ENCODE results near the gene EHMT1.
A peak's percentile ranks its signal among the peaks of the same experiment; 100 is the strongest.
"Not testable (repeated sequence)": the region's sequence is repeated elsewhere in the genome, so short reads cannot be mapped to it uniquely, and the experiment has no call there.

Gene EHMT1

DNA sequence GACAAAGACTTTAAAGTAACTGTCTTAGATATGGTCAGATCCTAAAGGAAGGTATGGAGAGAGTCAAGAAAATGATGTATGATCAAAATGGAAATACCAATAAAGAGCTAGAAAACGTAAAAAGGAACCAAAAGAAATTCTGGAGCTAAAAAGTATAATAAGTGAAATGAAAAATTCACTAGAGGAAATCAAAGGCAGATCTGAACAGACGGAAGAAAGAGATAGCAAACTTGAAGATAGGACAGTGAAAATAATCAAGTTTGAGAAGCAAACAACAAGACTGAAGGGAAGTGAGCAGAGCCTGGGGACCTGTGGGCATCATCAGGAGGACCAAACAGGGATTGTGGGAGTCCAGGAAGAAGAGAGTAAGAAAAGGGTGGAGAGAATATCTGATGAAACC is 115.4 kb downstream of the EHMT1 start:
- no peak for DNase-seq

DNA sequence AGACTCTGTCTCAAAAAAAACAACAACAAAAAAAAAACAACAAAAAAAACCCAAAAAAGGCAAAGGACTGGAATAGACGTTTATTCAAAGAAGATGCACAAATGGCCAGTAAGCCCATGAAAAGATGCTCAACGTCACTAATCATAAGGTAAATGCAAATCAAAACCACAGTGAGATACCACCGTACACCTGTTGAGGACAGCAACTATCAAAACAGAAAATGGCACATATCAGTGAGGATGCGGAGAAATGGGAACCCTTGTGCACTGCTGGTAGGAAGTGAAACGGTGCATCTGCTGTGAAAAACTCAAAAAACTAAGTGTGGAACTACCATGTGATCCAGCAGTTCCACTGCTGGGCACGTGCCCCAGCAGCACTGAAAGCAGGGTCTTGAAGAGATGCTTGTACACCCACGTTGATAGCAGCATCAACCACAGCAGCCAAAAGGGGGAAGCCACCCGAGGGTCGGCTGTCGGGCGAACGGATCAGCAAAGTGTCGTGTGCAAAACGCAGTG is 119.4 kb downstream of the EHMT1 start:
- DNase-seq = not testable (repeated sequence)

DNA sequence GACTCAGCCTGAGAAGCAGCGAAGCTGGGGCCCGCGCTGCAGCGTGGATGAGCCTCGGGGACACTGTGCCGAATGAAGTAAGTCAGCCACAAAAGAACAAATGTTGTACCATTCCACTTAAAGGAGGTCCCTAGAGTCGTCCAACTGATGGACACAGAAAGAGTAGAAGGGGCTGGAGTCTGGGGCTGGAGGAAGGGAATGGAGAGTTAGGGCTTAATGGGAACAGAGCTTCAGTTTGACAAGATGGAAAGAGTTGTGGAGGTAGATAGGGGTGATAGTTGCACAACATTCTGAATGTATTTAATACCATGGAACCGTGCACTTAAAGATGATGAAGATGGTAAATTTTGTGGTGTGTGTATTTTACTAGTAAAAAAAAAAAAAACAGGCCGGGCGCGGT is 119.9 kb downstream of the EHMT1 start:
- no peak for DNase-seq

DNA sequence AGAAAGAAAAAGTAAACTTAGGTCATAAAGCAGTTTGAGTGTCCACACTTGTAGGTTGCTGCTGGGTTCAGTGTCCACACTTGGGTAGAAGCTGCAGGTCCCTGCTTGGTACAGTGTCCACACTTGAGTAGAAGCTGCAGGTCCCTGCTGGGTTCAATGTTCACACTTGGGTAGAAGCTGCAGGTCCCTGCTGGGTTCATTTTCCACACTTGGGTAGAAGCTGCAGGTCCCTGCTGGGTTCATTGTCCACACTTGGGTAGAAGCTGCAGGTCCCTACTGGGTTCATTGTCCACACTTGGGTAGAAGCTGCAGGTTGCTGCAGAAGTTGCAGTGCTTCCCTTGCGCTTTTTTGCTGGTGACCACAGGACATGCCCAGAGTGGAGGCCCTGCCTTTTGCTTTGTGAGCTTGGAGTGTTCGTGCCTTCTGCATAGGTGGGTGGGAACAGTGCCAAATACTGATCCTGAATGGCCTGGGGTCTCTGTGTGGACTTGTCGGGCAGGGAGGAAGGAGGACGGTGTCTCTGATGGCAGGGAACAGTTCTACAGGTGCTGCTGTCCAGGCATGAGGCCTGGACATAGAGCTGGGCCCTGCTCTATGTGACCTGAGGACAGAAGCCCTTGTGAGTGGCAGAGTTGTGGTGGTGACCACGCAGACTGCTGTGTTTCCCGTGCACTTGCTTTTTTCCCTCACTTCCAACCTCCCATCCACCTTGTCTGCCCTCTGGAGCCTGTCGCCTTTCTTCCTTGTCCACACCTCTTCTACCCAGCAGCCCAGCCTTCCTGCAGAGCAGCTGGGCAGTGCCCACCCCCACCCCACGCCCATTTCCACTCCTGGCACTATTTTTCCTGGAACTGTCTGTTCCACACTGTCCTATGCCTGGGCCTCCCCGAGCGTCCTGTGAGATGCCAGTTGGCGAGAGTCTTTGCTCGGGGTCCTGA is 120.8 kb downstream of the EHMT1 start:
- DNase-seq = no peak

DNA sequence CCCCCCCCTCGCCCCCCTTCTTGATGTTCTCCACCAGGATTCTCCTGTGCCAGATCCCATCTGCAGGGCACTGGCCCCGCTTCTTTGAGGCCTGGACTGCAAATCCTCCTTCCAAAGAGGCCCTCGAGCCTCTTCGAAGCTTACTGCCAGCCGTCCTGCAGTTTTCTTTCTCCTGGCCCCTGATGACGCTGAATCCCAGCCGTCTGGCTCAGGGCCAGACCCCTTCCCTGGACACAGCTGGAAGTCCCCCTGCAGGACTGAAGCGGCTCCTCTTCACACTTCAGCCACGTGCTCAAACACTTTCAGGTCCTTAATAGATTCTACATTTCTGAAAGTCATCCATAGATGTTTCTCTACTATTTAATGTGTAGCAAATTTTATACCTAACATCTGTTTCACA is 121.5 kb downstream of the EHMT1 start:
- peak in 1 of 56 donors; percentile 24 for DNase-seq

DNA sequence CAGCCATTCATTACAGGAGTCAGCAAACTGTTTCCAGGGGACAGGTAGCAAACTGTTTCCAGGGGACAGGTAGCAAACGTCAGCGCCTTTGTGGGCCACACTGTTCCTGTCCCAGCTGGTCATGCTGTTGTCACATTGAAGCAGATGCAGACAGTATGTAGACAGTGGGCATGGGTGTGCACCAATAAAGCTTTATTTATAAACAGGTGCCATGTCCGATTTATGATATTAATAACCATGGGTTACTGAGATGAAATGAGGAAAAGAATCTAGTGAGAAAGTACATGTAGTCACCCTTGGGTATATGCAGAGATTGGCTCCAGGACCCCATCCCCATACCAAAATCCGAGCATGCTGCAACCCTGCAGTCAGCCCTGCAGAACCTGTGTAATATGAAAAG is 122.5 kb downstream of the EHMT1 start:
- DNase-seq = no peak

DNA sequence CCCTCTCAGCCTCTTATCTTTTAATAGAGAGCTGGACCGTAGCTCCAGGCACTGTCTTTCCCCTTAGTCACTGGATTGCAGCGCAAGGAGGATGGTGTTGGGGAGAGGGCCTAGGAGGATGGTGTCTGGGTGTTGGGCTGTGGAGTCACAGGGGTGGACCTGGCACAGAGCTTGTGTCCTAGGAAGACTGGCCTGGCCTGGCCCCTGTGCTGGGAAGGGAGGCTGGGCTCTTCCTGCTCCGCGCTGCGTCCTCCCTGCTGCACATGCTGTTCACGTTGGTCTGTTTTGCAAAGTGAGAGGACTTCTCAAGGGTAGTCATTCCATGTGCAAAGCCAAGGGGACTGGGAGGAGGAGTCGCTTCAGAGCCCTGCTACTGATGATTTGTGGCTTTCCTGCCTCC is 123.9 kb downstream of the EHMT1 start:
- peak in 3 of 56 donors; percentile 22 to 39 (median 34) for DNase-seq

DNA sequence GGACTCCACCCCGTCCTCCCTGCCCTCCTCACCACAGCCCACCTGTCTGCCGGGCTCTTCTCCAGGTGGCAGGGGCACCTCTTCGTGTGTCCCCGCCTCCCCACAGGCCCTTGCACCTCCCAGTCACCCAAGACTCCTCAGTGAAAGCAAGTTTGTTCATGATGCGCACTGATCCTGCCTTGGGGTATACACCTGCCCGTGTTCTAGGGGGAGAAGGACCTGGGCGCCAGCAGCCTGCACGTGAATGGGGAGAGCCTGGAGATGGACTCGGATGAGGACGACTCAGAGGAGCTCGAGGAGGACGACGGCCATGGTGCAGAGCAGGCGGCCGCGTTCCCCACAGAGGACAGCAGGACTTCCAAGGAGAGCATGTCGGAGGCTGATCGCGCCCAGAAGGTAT is 124.9 kb downstream of the EHMT1 start:
- no peak for DNase-seq

DNA sequence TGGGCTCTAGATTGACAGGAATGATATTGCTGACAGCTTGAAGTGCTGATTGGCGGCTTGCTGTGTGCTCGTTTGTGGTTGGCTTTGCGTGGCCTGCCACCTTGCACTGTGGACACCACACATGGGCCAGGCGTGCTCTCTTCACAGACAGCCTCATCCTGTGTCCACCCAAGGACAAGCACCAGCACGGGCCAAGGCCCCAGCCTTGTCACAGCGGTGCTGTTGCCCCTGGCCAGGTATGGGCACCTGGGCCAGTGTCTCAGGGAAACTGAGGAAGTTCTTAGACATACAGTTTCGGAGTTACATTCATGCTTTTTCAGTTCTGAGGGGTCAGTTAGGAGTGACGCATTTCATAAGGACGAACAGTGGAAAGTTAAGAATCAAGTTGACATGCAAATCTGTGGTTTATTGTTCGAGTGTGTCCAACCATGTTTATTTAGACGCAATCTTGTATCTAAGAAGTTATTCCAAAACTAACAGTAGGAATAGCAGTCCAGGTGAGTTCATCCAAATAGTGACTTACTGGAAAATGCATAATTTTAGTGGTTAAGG is 125.9 kb downstream of the EHMT1 start:
- no peak for DNase-seq

DNA sequence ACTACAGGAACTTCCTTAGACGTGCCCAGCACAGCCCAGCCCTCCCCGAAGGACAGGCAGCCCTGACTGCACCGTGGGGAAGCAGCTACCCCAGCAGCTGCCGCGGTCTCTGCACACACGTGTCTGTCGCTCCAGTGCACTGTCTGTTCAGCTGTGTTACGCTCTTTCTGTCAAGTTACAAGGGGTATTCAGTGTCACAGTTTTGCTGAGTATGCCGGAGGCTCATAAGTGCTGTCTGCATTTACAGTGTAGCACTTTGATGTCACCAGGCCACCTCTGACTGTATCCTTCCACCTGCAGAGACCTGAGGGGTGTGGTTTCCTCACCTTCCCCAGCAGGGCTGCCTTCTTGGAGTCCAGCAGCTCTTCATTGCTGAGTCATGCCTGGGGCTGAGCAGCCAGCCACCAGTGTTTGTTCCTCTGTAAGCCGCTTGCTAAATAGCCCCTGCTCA is 126.8 kb downstream of the EHMT1 start:
- DNase-seq = no peak

DNA sequence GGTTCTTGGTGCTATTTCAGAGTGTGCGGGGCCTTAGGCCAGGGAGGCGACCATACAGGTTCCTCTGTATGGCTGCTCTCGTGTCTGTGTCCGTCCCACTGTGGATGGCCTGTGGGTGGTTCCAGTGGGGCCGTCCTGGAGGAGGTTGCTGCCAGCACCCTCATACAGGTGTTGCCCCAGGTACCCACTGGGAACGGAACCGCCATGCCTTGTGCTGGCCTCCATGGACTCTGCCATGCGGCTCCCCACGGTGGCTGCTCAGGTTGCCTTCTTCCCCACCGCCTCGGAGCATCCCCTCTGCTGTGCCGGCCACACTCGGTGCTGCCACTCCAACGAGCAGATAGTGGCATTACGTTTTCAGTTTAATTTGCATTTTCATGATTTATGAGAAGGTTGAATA is 129.5 kb downstream of the EHMT1 start:
- DNase-seq = no peak

DNA sequence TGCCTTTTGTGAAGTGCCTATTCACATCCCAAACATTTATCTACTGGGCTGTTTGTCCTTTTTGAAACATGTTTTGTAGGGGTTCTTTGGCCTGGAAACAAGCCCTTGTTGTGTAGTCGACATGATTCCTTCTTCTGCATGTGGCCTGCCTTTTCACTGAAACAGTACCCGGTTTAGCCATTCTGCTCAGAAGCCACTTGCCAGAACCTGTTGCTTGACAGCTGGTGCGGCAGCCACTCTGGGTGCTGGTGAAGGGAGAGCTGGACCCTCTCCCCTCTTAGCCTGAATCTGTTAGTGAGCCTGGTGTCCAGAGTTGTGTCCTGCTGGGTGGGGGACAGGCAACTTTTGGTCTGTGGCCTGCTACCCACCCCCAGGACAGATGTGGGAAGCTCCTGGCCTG is 129.9 kb downstream of the EHMT1 start:
- no peak for DNase-seq

DNA sequence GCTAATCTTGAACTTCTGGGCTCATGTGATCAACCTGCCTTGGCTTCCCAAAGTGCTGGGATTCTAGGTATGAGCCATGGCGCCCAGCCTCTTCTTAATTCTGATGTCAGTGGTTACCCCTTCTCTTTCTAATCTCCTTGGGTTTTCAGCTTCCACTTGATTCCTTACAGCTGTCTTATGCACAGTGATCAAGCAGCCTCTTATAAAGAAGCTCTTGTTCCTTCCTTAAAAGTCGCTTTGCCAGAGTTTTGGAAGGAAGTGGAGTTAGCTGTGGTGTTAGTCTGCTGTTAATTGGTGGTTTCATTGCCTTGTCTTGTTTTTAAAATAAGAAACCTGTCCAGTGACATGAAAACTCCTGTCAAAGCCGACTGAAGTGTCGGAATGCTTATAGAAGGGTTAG is 130.7 kb downstream of the EHMT1 start:
- no peak for DNase-seq

DNA sequence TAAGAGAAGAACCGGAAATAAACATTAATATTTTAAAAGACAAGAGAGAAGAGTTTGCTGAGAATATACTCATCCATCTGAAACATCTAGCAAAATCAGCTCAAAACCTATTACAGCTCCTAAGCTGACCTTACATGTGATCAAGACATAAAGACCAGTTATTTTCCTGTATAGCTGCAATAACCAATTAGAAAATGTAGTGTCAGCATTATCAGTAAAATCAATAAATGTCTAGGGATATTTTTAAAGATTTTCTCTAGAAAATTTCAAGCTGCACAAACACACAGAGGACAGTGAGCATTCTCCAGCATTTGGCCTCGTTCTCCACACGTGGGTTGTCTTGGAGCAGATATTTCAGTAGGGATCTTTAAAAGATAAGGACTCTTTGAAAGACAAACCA is 131.2 kb downstream of the EHMT1 start:
- DNase-seq = no peak

DNA sequence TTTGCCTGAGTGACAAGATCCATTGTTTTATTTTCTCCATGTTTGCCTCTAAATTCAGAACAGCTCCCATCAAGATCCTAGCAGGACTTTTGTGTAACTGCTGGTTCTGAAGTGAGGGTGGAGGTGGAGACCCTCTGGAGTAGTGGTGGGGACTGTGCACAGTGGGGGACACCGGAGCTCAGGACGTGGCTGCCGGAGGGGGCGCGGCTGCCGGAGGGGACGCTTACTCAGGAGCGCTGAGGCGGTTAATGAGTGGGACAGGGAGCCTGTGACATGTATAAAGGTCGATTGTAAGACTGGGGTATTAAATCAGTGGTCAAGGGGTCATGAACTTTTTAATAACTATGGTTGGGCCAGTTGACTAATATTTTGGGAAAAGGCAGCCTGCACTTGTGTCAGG is 131.8 kb downstream of the EHMT1 start:
- no peak for DNase-seq

DNA sequence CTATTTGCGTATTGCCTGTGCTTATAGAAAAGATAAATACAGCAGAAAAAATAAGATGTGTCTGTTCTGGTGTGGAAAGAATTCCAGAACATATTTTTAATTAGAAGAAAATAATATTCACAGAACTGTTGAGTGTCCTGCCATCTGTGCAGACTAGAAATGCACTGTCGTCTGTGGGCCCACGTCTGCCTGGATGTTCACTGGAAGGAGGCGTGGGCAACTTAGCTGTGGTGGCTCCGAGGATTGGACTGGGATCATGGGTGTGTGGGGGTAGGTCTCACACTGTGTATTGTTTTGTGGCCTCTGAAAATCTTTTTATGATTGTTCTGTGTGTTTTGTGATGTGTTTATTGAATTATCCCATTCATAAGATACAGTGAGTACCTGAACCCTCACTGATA is 132.8 kb downstream of the EHMT1 start:
- no peak for DNase-seq

DNA sequence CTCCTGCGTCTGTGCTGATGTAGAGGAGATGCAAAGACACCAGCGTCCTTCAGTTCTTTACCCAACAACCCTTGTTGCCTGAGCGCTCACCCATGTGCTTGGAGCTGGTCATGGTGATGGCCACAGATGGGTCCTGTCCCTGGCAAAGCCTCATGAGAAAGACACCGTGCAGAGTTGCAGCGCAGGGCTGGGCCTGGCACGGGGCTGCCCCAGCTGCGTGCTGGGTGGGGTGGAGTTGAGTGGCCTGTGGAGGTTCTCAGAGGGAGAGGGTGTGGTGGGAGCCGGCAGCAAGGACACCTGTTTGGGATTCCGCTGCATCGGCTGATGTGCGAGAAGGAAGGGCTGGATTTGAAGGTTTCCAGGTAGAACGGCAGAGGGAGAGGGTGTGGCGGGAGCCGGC is 133.6 kb downstream of the EHMT1 start:
- DNase-seq = no peak

DNA sequence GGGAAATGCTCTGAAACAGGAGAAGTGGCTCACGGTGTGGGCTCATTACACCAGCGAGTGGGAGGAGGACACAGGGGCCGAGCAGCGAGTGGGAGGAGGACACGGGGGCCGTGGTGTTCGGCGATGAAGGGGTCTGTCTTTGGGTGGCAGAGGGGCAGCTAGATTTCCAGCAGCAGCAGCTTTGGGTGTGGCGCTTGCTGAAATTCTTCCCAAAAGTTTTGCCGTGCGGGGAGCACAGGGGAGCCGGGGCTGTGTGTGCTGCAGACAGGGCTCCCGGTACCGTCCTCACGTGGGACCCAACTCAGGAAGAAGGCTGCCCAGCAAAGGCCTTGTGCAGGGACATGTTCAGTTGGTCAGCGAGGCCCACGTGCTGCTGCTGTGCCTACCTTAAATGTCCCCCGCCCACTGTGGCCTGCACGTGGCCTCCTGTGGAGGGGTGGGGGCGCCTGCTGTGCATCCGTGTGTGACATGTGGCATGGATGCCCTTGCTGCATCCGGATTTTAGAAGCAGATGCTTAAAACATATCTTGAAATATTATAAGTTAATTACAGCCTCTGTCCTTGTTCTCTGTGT is 134.5 kb downstream of the EHMT1 start:
- no peak for DNase-seq

DNA sequence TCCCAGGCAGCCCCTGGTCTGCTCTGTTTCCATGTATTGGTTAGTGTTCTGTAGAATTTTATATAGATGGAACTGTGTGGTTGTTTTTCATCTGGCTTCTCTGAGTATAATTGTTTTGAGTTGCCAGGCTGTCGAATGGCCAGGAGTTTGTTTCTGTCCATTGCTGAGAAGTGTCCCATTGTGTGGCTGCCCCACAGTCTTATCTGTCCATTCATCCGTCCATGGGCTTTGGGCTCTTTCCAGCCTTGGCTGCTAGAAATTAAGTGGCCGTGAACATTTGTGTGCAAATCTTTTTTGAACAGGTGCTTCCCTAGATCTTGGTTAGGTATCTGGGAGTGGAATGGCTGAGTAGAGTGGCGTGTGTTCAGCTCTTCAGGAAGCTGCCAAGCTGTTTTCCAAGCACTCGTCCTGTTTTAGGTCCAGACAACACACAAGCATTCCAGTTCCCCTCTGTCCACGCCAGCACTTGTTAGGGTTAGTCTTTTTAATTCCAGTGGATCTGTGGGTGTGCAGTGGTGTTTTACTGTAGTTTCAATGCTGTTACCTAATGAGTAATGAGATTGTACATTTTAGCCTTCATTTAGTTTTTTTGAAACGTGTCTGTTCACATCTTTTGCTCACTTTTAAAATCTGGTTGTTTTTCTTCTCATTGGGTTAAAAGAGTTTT is 136.6 kb downstream of the EHMT1 start:
- no peak for DNase-seq

DNA sequence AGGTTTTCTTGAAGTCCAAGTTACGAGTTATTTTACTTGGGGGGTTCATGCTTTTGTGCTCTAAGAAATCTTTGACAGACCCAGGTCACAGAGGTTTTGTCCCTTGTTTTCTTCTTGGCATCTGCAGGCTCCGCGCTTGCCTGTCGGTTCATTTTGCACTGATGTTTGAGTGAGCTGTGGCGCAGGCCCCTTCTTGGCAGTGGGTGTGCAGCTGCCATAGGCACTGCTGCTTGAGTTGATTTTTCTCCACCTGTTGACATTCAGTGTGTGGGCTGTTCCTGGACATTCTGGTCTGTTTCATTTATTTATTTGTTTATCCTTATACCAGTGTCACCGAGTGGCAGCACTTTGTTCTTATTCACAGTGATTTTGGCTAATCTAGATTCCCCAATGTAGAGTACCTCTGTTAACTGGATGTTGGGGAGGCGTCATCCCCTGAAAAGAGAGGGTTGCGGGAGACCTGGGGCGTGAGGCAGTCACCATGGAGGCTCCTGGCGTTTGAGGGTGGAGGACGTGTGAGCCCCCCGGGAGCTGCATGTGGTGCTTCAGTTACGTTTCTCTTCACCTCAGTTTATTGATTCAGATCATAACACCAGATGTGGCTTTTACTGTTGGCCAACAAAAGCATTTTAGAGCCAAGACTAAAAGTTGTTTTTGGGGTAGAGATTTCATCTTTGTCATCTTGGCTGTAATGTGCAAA is 137.4 kb downstream of the EHMT1 start:
- no peak for DNase-seq

DNA sequence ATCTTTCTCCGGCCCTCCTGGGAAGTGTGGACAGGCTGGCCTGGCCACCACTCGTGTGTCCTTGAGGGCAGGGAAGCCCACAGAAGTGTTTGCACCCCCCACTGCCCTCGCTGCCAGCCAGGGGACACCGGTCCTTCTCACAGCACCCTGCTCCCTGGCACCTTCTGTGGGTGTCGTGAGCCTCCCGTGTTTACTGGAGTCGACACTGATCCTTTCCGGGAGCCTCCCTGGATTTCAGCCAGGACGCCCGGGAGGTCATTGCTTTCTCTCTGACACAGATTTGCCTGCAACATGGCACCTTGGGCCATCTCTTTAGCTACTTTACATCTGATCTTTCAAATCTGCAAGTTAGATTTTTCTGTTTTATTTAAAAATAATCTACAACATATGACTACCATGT is 138.3 kb downstream of the EHMT1 start:
- DNase-seq = no peak

Data from nucleus accumbens (tissue), 56 donors.